ENCODE results near the gene IL32.

IL32 gene

DNA sequence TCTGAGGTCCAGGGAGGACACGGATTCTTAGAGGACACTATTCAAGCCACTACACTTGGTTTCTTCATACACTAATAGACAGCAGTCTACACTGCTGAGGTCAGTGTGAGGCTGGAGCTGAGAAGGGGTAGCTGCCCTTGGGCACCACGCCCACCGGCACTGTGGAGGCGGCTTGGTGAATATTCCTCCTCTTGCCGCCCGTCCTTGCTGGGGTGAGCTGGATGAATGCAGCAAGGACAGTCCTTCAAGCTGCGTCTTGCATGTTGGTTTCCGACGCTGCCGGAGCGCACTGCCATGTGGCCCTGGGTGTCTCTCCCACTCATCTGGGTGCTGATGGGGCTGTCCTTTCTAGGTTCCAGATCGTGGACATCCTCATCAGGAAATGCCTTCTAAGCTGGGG lies 49.6 kb downstream of the IL32 start:
- Histone ChIP-seq H3F3A (ENCODE audit: low read depth) (no peaks in the 10 kb centered on the region), H2AFZ (ENCODE audit: low read length) (no peak overlapping the region), H3K79me2 (ENCODE audit: insufficient read depth, low read length) (no peaks in the 10 kb centered on the region), H3K9ac (ENCODE audit: low read depth, low read length, poor library complexity, severe bottlenecking) (no peak overlapping the region), H3K9me2 (replicated peaks; ENCODE audit: low read depth, low read length) (no peaks in the 10 kb centered on the region), H3K36me3 (ENCODE audit: insufficient read depth, low read length) (no peaks in the 10 kb centered on the region), H3K4me3 (ENCODE audit: low read length, poor library complexity, severe bottlenecking) (no peak overlapping the region), H3K4me2 (ENCODE audit: low read depth, low read length, poor library complexity, severe bottlenecking) (no peak overlapping the region), H3K27me3 (ENCODE audit: insufficient read depth, low read length, poor library complexity, severe bottlenecking) (no peaks in the 10 kb centered on the region), H4K20me1 (ENCODE audit: insufficient read depth, low read length, poor library complexity, severe bottlenecking) (no peaks in the 10 kb centered on the region), H3K4me1 (ENCODE audit: insufficient read depth, low read length, poor library complexity, severe bottlenecking) (no peaks in the 10 kb centered on the region), H3K9me3 (ENCODE audit: insufficient read depth, low read depth, low read length) (no peaks in the 10 kb centered on the region)
- no peak for TF ChIP-seq EZH2phosphoT487 (IDR thresholded peaks at IDR 0.05; ENCODE audit: borderline replicate concordance)
- TF ChIP-seq, protein P1, sequence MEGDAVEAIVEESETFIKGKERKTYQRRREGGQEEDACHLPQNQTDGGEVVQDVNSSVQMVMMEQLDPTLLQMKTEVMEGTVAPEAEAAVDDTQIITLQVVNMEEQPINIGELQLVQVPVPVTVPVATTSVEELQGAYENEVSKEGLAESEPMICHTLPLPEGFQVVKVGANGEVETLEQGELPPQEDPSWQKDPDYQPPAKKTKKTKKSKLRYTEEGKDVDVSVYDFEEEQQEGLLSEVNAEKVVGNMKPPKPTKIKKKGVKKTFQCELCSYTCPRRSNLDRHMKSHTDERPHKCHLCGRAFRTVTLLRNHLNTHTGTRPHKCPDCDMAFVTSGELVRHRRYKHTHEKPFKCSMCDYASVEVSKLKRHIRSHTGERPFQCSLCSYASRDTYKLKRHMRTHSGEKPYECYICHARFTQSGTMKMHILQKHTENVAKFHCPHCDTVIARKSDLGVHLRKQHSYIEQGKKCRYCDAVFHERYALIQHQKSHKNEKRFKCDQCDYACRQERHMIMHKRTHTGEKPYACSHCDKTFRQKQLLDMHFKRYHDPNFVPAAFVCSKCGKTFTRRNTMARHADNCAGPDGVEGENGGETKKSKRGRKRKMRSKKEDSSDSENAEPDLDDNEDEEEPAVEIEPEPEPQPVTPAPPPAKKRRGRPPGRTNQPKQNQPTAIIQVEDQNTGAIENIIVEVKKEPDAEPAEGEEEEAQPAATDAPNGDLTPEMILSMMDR (conservative IDR thresholded peaks at IDR 0.05; ENCODE audit: low read length) = no peak

- no peak overlapping the region for H3K9ac ChIP-seq (ENCODE audit: low read depth, low read length, poor library complexity, severe bottlenecking)
- H3K27me3 ChIP-seq (ENCODE audit: insufficient read depth, low read length, poor library complexity, severe bottlenecking) = no peaks in the 10 kb centered on the region
- no peak for TF ChIP-seq EZH2phosphoT487 (IDR thresholded peaks at IDR 0.05; ENCODE audit: borderline replicate concordance)
- TF ChIP-seq, protein P1 (conservative IDR thresholded peaks at IDR 0.05; ENCODE audit: low read length) = peak; percentile 19; the same call in 1 of the 2 replicates
Observed at GRCh38 chr16:3115561-3115960, 50.1 kb downstream of the IL32 start.

DNA sequence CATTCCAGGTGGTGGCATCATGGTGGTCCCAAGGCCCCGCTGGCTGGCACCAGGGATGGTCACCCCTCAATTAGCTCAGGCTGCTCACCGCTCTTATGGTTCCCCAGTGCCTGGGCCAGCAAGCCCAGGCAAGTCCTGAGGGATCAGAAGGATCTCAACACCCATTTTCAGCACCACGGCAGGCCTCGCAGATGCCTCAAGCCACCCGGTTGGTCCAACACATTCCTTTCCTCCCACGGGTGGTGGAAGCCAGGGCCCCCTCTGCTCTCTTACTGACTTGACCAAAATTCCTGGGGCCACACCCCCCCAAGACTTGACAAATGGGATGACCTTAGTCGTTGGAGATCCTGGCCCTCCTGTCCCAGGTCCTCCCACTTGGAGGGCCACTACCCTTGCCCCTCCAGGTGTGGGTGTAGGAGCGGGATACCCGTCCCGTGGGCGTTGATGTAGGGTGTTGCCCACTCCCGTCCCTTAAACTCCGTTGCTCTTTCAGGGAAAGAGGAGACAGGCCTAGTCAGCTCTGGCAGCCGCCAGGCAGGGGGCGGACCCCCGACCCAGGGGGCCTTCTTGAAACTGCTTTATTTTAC lies 52.9 kb downstream of the IL32 start:
- Histone ChIP-seq H3K9ac (ENCODE audit: low read depth, low read length, poor library complexity, severe bottlenecking) (no peak overlapping the region), H3K27me3 (ENCODE audit: insufficient read depth, low read length, poor library complexity, severe bottlenecking) (no peaks in the 10 kb centered on the region)
- TF ChIP-seq EZH2phosphoT487 (IDR thresholded peaks at IDR 0.05; ENCODE audit: borderline replicate concordance) = no peak
- TF ChIP-seq, protein P1 (conservative IDR thresholded peaks at IDR 0.05; ENCODE audit: low read length) = no peak

More at GRCh38 chr16:3115561-3115960, 50.1 kb downstream of the IL32 start:
- Histone ChIP-seq H3K4me3 (ENCODE audit: low read length, poor library complexity, severe bottlenecking) (no peak overlapping the region), H3K36me3 (ENCODE audit: insufficient read depth, low read length) (no peaks in the 10 kb centered on the region), H3K9me3 (ENCODE audit: insufficient read depth, low read depth, low read length) (no peaks in the 10 kb centered on the region), H4K20me1 (ENCODE audit: insufficient read depth, low read length, poor library complexity, severe bottlenecking) (no peaks in the 10 kb centered on the region), H2AFZ (ENCODE audit: low read length) (no peak overlapping the region), H3K4me1 (ENCODE audit: insufficient read depth, low read length, poor library complexity, severe bottlenecking) (no peaks in the 10 kb centered on the region), H3K9me2 (replicated peaks; ENCODE audit: low read depth, low read length) (no peaks in the 10 kb centered on the region), H3K4me2 (ENCODE audit: low read depth, low read length, poor library complexity, severe bottlenecking) (no peak overlapping the region), H3F3A (ENCODE audit: low read depth) (no peaks in the 10 kb centered on the region), H3K79me2 (ENCODE audit: insufficient read depth, low read length) (no peaks in the 10 kb centered on the region)

More for the DNA sequence above, 52.9 kb downstream of the IL32 start:
- H2AFZ ChIP-seq (ENCODE audit: low read length) = no peak overlapping the region
- no peak overlapping the region for H3K4me3 ChIP-seq (ENCODE audit: low read length, poor library complexity, severe bottlenecking)
- no peaks in the 10 kb centered on the region for H3K79me2 ChIP-seq (ENCODE audit: insufficient read depth, low read length)
- H3K4me2 ChIP-seq (ENCODE audit: low read depth, low read length, poor library complexity, severe bottlenecking) = no peak overlapping the region
- no peaks in the 10 kb centered on the region for H4K20me1 ChIP-seq (ENCODE audit: insufficient read depth, low read length, poor library complexity, severe bottlenecking)
- H3K9me2 ChIP-seq (replicated peaks; ENCODE audit: low read depth, low read length) = no peaks in the 10 kb centered on the region
- H3K4me1 ChIP-seq (ENCODE audit: insufficient read depth, low read length, poor library complexity, severe bottlenecking) = no peaks in the 10 kb centered on the region
- H3K36me3 ChIP-seq (ENCODE audit: insufficient read depth, low read length) = no peaks in the 10 kb centered on the region
- H3K9me3 ChIP-seq (ENCODE audit: insufficient read depth, low read depth, low read length) = no peaks in the 10 kb centered on the region
- no peaks in the 10 kb centered on the region for H3F3A ChIP-seq (ENCODE audit: low read depth)

Measured in Loucy (cell line).